HG02943 (cell line): ENCODE results near the gene HECTD4.
"Not testable (repeated sequence)": the region's sequence is repeated elsewhere in the genome, so short reads cannot be mapped to it uniquely, and the experiment has no call there.

Experiments
- ATAC-seq: cut with Tn5 transposase; IDR thresholded peaks from one replicate; pipeline ENCODE4 v1.9.1; 2021; ENCODE audit warnings: mild to moderate bottlenecking, low read depth, moderate library complexity; ENCODE audit not compliant: unreplicated experiment

Gene HECTD4

DNA sequence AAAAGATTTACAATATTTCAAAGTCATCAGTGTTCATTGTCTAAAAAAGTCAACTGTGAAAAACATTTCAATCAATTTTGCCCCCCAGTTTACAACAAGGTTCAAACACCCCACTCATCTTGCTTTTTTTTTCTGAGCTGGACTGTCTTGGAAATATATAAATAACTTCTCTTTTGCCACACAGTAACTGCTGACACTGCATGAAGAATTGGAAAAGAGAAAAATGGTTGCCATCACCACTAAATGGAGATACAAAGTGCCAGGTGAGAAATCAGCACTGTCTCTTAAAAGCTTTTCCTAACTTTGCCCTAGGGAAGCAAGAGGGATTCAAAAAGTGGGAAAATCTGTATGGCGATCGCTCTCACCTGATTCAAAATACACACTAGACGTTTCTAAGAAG is 155.5 kb downstream of the HECTD4 start:
- no peak for ATAC-seq

DNA sequence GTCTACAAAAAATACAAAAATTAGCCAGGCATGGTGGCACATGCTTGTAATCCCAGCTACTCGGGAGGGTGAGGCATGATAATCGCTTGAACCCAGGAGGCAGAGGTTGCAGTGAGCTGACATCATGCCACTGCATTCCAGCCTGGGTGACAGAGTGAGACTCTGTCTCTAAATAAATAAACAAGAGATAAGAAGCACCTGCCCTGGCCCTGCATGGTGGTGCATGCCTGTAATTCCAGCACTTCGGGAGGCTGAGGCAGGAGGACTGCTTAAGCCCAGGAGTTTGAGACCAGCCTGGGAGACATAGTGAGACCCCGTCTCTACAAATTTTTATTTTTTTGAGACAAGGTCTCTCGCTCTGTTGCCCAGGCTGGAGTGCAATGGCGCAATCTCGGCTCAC is 161.6 kb downstream of the HECTD4 start:
- not testable (repeated sequence) for ATAC-seq

DNA sequence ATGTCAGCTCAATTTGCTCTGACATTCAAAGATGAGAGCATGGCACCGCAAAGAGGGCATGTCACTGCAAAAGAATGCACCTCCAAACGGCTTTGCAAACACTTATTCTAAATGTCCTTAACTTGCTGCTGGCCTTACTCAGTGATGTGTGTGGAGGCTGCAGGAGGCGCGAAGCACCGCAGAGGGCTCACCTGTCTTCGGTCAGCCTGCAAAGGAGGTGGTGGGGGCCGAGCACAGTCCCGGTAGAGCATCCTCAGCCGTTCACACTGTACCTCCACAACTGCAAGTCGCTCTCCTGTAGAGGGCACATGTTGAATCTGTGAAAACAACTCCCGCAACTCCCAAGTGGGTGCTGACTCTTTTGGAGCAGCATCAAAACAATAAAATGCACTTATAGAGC is 163.0 kb downstream of the HECTD4 start:
- no peak for ATAC-seq

DNA sequence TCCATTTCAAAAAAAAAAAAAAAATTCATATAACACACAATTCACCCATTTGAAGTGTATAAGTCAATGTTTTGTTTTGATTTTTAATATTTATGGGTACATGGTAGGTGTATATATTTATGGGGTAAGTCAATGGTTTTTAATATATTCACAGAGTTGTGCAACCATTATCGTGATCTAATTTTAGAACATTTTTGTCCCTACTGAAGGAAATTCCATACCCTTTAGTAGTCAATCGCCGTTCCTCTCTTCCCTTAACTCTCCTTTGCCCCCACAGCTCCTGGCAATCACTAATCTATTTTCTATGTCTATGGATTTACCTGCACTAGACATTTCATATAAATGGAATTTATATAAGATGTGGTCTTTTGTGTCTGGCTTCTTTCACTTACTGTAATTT is 164.1 kb downstream of the HECTD4 start:
- ATAC-seq = no peak

- no peak for ATAC-seq
Observed at GRCh38 chr12:112217647-112218046, 164.6 kb downstream of the HECTD4 start.

DNA sequence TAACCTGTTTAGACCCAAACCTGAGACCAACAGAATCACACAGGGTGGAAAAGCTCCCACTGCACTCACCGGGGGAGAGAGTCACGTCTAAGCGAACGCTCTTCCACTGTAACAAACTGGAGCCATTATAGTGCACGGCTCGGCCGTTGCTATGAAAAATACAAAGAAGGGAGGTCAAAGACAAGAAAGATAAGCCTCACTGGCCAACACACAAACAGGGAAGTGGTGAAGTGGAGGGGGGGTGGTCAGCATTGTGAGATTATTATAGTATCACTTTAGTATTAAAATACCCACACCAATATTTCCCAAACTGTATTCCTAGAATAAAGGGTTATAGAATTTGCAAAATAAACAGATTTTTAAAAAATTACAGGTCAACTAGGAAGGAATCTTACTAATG is 166.0 kb downstream of the HECTD4 start:
- no peak for ATAC-seq

GRCh38 chr12:112214064-112214463 is 168.2 kb downstream of the HECTD4 start:
- ATAC-seq = no peak

- ATAC-seq = no peak
Observed at GRCh38 chr12:112208301-112208910, 173.8 kb downstream of the HECTD4 start.

GRCh38 chr12:112207397-112207924 is 174.8 kb downstream of the HECTD4 start:
- ATAC-seq = no peak

- no peak for ATAC-seq
Observed at GRCh38 chr12:112206944-112207343, 175.3 kb downstream of the HECTD4 start.

DNA sequence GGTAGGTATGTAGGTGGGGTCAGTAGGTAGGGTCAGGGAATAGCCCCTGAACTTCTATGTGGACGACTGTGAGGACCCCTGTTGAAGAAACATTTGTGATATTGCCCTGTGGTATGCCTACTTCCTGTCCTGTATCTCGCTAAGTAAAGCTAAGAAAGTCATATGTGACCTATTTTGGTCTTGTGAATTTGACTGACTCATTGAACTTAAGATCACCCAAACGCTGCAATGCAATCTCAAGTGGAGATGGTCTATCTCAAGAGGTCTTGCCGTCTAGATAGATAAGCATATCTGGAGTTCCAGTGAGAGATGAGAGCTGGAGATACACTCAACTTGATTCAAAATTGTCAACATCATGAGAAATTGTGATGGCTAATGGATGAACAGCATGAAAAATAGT is 183.1 kb downstream of the HECTD4 start:
- ATAC-seq = no peak

DNA sequence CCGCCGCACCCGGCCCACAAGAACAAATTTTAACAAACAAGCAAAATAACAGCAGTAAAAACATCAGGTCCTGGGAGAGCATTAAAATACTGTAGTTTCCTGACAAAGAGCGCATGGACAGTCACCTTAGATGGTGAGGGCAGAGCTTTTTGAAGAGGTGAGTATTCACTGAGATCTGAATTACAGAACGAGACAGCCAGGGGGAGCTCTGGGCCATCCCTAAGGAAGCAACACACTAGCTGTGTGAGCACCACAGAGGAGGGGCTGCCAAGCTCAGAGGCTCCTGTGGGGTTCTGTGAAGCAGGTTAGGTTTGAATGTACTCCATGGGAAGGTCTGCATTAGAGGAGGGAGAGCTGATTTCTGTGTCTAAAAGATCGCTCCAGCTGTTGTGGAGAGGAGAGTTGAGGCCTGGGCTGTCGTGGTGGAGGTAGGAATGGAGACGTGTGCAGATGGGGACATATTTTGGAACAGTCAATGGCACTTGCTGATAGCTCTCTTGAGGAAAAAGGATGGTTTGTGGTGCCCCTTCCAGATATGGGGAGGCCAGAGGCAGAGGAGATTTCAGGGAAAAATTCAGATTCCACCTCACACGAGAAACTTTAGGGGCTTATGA is 184.0 kb downstream of the HECTD4 start:
- no peak for ATAC-seq

DNA sequence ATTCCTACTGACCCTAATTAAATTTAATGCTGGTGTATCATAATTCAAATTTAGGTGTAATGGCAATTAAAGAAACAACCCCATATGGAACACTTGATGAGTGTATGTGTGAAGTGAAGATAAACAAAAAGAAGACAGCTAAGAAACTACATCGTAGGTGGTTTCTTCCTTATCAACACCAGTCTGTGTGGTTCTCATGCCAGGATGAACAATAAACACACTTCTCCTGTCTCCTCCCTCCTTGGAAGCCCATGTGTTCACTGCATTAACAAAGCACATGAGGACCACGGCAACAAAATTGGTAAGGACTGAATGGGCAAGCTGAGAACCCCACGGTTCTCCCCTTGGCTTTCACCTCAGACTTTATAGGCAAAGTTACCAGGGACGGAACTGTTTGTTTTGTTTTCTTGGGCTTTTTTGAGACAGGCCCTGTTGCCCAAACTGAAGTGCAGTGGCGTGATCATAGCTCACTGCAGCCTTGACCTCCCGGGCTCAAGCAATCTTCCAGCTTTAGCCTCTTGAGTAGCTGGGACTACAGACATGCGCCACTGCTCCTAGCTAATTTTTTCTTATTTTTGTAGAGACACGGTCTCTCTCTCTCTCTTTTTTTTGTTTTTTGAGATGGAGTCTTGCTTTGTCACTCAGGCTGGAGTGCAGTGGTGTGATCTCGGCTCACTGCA is 185.9 kb downstream of the HECTD4 start:
- ATAC-seq = no peak

- ATAC-seq = no peak
Observed at GRCh38 chr12:112194601-112195247, 187.5 kb downstream of the HECTD4 start.

DNA sequence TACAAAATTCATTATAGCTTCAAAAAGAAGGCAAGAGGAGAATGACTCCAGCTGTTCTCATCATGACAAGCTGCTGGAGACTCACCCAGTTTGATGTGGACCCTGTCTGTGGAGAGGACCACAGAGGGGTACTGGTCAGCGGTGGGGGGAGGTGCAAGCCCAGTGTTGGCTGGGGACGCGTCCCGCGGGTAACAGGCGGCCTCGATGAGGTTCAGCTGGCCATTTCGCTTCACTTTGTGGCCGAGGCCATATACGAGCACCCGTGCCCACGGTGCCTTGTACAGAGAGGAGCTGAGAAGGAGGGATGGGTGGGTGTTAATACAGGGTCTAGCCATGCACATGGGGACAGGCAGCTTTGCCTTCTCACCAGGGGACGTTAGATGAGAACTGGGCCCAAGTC is 189.8 kb downstream of the HECTD4 start:
- ATAC-seq = no peak

GRCh38 chr12:112191840-112192321 is 190.3 kb downstream of the HECTD4 start:
- ATAC-seq = no peak

DNA sequence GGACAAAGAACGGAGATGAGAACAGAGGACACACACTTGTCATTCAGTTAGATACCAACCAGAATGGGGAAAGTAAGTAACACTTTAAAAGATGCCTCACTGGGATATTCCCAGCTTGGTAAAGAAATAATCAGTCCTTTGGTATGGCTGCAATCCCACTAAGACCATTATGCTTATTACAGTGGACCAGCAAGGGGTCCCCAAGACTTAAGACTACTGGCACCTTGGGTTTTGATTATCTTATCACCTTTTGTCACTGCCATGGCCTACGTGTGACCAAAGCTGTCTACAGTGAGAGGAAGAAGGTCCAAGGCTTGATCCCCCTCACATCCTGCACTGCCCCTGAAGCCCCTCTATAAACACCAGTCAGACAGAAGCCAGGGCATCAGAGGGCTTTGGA is 191.0 kb downstream of the HECTD4 start:
- no peak for ATAC-seq

GRCh38 chr12:112190231-112191025 is 191.8 kb downstream of the HECTD4 start:
- ATAC-seq = no peak

DNA sequence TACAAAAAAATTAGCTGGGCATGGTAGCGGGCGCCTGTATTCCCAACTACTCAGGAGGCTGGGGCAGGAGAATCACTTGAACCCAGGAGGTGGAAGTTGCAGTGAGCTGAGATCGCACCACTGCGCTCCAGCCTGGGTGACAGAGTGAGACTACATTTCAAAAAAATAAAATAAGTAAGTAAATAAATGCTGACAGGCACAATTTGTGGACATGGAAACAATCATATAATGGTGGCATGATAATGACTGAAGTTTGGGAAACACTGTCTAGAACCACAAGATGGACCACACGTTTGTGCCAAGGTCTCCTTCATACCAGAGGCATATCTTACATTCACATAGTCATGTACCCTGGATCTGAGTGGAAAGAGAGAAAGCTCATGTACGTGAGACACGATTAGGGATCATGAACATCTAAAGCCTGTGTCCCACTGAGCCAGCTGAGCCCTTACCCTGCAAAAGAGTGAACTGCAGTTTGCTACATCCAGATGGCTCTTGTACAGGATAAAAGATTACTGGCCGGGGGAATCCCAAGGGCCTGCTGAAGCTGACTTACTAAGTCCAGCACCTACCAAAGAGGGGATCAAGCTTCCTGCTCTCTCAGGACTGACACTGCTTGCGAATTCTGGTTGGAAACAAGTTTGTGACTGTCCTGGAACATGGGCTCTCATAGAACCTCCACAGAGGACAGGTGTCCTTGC is 194.0 kb downstream of the HECTD4 start:
- ATAC-seq = no peak
